SKM-1 treated with dmso at 0.1 percent for 144 hours (cell line): ENCODE results near the gene ATG16L2.
"Not testable (repeated sequence)": the region's sequence is repeated elsewhere in the genome, so short reads cannot be mapped to it uniquely, and the experiment has no call there.

ENCODE experiments used
- DNase-seq: peaks from one replicate; lab custom pipeline; 2025; ENCODE audit not compliant: unreplicated experiment; lab: John Stamatoyannopoulos, UW

ATG16L2 gene

DNA sequence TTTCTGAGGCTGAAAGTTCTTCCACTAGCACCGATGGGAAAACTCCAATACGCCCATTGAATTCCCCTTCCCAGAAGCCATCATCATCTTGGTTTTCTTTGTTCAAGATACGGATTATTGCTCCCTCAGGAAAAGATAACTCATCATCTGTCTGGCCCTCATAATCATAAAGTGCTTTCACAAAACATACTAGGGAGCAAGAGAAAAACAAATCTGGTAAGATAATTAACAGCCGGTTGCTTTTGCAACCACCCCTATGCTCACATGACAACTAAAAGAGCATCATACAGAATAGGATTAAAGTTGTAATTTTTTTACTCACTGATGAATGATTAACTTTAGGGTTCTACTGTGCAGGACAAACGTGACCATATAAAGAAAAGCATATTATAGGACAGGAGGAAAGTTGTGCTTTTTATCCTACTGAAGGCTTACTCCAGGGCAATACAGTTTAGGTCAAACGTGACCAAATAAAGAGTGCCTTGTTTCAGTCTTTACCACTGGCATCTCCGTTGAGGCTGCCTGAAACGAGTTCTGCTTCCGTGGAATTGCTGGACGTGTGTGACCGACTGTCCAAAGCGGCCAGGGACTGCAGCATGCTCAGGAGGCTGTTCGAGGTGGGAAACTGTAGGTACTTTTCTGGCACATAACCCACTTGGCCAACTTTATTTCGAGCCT is 28.6 kb downstream of the ATG16L2 start:
- no peak for DNase-seq

DNA sequence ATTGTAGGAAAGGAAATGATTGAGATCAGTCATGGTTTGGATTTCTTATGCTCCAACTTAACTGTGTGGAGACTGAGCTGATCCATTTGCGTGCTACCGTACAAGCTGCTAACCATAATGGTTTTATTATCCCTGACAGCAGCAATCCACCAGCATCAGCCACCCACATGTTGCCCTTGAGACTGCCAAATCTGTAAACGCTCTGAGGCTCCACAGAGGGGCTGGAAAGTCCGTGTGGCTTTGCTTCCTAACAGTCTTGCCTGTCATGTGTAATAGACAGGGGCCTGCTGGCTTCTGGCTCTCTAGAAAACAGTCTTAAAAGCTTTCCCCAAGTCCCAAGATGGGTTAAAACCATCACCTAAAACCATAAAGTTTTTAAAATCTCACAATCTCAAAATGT is 30.1 kb downstream of the ATG16L2 start:
- no peak for DNase-seq

DNA sequence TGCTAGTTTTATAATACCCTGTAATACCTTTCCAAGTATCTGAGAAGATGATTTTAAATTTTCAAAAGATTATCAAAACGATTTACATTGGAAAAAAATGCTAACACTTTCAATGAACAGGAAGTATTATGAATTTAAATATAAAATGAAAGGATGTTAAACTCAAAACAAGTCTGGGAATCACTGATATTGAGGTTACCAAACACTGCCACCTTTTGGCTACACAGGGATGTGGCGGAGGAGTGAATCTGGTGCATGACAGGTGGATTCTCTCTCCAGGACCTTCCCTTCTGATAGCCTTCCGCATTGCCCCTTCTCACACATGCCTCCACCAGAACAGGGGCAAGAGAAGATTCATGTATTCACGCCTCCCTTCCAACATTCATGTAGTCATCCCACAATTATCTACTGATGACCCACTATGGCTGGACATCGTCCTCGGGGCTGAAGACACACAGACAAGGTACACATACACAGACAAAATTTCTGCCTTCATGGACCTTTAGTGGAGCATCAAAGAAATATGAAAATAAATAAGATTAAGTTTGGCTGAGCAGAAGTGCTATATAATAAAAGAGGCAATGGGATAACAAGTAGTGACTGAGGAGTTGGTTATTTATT is 34.7 kb downstream of the ATG16L2 start:
- DNase-seq, result peak; percentile 25

DNA sequence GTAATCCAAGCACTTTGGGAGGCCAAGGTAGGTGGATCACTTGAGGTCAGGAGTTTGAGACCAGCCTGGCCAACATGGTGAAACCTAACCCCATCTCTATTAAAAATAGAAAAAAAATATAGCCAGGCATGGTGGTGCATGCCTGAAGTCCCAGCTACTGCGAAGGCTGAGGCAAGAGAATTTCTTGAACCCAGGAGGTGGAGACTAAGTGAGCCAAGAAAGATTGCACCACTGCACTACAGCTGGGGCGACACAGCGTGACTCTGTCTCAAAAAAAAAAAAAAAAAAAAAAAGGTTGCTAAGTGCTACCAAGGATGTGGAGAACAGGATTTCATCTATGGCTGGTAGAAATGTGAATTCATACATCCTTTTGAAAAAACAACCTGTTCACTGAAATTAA is 36.6 kb downstream of the ATG16L2 start:
- DNase-seq, result no peak

DNA sequence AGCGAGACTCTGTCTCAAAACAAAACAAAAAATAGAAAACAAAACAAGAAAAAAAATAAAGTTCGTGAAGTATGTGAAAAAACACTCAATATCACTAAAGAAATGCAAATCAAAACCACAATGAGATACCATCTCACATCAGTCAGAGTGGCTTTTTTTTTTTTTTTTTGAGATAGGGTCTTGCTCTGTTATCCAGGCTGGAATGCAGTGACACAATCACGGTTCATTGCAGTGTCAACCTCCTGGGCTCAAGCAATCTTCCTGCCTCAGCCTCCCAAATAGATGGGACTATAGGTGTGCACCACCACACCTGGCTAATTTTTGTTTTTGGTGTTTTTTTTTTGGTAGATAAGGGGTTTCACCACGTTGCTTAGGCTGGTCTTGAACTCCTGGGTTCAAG is 37.5 kb downstream of the ATG16L2 start:
- no peak for DNase-seq

DNA sequence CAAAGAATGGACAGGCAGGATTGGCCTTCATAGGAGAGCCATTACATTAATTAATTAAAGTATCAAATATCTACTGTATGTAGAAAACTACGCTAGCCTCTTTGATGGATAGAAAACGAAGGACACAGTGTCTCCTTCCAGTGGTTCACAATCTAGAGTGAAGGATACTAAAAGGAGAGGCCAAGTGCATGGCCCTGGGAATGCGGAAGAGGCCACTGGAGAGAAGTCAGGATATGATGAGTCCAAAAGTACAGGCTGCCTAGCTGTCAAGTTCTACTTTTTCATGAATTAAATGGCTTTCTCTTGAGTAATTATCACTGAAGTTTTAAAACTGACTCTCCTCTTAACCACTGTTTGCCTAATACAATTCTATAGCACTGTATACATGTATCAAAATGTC is 41.9 kb downstream of the ATG16L2 start:
- DNase-seq, result no peak

DNA sequence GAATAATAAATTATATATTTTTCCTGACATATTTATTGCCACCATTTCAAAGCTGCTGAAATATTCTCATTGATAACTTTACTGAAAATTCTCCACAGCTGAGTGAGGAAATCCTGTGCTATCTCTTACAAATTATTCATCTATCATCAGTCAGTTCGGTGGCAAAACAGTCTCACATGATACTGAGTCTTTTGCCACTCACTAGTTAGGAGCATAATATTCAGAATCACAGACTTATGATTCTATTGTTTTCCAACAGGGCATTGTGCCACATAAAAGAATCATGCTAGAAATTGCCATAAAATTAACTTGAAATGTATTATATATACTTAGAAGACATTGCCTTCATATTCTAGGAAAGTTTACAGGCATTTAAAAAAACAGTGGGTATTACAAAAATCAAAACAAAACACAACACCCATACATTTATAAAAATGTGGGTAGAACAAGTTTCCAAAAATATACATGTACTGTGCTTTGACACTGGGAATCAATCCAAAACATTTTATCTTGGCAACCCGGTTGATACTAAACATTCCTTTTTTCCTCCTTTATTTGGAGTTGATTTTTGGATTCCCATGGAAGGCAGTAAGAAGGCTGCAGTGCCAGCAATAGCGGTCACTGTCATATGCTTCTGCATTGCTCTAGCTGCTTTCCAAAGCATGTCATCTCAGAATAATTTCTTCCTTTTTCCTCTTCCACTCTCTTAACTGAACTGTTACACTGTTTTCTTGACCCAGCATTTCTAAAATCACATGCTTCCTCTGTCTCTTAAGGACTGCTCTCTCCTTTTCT is 42.5 kb downstream of the ATG16L2 start:
- no peak for DNase-seq

DNA sequence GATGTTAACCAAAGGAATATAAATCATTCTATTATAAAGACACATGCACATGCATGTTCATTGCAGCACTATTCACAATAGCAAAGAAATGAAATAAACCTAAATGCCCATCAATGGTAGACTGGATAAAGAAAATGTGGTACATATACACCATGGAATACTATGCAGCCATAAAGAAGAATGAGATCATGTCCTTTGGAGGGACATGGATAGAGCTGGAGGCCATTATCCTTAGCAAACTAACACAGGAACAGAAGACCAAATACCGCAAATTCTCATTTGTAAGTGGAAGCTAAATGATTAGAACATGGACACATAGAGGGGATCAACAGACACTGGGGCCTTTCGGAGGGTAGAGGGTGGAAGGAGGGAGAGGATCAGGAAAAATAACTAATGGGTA is 44.1 kb downstream of the ATG16L2 start:
- DNase-seq, result not testable (repeated sequence)

DNA sequence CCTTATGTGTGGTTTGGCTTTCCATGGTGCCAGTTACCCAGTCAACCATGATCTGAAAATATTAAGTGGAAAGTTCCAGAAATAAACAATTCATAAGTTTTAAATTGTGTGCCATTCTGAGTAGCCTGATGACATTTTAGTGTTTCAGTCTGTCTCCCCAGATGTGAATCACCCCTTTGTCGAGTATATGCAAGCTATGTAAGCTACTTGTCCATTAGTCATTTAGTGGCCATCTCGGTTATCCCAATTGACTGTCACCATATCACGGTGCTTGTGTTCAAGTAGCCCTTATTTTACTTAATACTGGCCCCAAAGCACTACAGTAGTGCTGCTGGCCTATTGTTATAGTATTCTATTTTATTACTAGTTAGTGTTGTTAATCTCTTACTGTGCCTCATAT is 44.9 kb downstream of the ATG16L2 start:
- DNase-seq, result no peak

DNA sequence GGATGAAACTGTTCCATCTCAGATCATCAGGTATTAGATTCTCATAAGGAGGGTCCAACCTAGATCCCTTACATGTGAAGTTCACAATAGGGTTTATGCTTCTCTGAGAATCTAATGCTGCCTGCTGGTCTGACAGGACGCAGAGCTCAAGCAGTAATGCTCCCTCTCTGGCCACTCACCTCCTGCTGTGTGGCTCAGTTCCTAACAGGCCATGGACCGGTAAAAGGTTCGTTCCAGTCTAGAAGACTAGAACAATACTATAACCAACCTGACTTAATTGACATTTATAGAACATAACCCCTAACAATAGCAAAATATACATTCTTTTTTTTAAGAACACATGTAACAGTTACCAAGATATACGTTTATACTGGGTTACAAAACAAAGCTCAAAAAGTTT is 45.8 kb downstream of the ATG16L2 start:
- no peak for DNase-seq

DNA sequence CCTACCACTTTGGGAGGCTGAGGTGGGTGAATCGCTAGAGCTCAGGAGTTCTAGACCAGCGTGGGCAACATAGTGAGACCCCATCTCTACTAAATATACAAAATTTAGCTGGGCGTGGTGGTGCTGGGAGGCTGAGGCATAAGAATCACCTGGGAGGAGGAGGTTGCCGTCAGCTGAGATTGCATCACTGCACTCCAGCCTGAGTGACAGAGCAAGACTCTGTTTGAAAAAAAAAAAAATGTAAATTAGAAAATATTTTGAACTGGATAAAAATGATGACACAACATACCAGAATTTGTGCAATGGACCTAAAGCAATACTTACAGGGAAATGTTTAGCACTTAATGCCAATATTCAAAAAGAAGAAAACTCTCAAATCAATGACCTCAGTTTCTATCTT is 46.4 kb downstream of the ATG16L2 start:
- no peak for DNase-seq

DNA sequence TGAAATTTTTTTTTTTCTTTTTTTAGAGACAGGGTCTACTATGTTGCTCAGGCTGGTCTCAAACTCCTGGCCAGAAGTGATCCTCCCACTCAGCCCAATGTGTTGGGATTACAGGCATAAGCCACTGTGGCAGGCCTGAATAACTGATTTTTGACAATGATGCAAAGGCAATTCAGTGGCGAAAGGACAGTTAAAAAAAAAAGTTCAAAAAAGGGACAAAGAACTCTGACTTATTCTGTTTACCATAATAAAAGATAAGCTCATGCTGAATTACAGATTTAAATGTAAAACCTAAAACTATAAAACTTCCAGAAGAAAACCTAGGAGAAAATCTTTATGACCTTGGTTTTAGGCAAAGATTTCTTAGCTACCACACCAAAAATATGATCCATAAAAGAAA is 48.9 kb downstream of the ATG16L2 start:
- no peak for DNase-seq

DNA sequence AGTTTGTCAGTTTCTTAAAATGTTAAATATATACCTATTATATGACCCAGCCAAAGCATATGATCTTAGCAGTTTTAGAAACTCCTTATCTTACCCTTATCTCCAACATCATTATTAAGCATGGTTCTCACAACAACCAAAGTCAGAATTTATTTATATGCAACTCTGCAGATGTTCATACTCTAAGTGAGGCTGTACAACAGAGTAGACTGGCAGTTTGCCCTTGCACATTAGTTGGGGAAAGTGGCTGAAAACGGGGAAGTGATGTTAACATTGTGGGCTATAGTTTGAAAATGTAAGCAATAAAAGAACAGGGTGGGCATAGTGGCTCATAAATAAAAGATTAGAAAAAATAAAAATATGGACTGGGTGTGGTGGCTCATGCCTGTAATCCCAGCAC is 49.7 kb downstream of the ATG16L2 start:
- DNase-seq, result no peak

DNA sequence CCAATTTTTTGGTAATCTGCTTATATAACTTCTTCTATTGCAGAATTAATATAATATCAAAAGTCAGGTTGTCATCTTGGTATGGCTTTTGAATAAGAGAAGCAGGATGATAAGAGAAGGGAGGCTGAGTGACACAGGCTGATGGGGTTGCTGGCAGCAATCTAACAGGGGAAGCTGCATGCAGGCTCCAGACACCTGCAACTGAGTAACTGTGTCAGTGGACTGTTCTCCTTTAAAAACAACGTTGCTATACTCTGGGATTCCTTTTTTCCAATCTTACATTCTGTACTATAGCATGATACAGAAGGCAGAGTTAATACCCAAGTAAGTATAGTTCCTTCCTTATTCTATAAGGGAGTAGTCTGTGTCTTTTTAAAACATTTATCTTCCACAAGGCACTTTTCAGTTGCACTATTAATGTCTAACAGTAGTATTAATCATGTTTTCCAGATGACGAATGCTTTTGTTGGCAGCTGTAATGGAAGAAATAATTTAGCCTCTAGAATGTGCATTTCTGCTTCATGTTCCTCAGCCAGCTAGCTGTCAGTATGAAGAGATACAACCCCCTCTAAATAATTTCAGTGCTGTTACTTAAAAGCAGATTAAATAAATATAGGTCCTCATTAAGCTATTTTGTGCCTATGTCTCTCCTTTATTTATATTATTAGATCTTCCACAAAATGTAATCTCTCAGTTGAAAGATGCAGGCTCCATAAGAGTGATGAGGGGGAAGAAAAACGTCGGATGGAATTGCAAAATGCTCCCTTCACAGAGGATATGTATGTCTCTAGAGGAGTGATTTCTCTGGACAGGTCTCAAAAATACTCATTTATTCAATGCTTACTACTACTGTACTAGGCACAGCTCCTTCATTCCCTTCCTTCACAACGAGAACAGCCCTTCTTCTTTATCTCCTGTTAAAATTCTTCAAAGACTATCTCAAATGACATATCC is 50.8 kb downstream of the ATG16L2 start:
- no peak for DNase-seq

DNA sequence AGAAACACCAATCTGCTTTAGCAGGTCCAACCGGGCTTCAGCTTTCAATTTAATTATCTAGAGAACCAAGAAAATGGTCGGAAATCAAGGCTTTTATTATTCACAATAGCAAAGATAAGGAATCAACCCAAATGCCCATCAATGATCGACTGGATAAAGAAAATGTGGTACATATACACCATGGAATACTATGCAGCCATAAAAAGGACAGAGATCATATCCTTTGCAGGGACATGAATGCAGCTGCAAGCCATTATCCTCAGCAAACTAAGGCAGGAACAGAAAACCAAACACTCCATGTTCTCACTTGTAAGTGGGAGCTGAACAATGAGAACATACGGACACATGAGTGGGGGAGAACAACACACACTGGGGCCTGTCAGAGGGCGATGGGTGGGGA is 53.8 kb downstream of the ATG16L2 start:
- DNase-seq, result no peak

DNA sequence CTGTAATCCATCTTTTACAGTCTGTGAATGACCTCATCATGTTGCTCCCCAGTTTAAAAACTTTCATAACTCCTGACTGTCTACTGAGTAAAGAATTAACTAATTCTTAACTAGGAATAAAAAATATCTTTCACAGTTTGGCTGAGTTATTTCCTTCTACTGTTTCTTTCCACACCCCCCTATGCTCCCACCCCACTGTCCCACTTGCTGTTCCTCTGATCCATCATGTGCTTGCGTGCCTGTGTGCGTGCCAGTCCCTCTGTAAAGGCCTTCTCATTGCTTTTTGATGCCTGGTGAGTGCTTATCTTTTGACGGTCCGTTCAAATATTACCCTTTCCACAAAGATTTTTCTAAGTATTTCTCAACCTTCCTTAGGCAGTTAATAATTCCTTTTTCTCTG is 55.6 kb downstream of the ATG16L2 start:
- no peak for DNase-seq

DNA sequence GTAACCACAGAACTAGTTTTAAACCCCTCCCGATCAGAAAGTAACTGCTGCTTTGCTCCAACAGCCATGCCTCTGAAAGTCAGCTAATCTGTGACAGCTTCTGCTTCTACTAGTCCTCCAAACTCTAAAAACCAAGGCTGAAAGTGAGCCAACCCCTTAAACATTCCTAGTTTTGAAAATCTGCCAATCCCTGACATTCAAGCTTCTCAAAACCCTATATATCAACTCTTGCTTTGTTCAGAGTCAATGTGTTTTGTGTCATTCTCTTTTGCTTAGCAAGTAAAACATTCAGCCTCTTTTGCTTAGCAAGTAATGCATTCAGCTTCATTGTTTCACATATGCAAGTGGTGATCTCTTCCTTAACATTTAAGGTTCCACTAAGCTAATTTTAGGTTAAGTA is 56.9 kb downstream of the ATG16L2 start:
- no peak for DNase-seq

DNA sequence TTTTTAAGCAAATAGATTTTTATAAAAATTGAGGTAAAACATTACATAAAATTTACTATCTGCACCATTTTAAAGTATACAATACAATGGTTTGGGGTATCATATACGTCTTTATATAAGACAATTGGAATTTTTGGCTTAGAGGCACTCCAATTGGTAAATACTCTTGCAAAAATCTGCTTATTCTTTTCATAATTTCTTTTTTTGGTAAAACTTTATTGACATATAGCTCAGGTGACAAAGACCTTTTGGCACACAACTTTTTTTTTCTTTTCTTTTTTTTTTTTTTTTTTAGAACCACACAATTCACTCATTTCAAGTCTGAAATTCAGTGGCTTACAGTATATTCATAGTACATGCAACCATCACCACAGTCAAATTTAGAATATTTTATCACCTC is 57.8 kb downstream of the ATG16L2 start:
- DNase-seq, result no peak

DNA sequence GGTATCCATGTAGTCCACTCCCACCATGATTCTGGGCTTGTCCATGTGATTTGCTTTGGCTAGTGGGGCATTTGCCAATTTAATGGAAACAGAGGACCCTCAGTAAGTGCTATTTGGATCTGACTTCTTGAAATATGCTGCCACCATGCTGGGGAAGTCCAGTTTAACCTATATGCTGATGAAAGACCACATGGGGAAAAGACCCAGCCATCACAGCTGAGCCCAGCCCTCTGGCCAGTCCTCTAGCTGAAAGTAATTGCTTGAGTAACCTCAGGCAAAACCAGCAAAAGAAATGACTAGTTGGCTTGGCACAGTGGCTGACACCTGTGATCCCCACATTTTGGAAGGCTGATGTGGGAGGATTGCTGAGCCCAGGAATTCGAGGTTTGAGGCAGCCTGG is 61.5 kb downstream of the ATG16L2 start:
- no peak for DNase-seq

DNA sequence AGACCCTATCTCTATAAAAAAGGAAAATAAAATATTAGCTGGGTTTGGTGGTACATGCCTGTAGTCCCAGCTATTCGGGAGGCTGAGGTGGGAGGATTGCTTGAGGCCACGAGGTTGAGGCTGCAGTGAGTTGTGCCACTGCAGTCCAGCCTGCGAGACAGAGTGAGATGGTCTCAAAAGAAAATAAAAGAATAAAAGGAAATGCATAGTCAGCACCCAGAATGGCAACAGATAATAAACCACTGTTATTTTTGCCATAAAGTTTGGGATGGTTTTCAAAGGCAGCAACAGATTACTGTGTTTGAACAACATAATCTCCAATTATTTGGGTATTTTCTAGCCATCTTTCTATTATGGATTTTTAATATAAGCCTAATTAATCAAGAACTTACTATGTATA is 61.9 kb downstream of the ATG16L2 start:
- DNase-seq, result no peak
